HG03280 (cell line): ENCODE data around the gene GPSM1.

ENCODE experiments used
- ATAC-seq: cut with Tn5 transposase; IDR thresholded peaks from one replicate; pipeline ENCODE4 v1.9.1; 2021; ENCODE audit warnings: mild to moderate bottlenecking, moderate library complexity; ENCODE audit not compliant: unreplicated experiment

Gene GPSM1

DNA sequence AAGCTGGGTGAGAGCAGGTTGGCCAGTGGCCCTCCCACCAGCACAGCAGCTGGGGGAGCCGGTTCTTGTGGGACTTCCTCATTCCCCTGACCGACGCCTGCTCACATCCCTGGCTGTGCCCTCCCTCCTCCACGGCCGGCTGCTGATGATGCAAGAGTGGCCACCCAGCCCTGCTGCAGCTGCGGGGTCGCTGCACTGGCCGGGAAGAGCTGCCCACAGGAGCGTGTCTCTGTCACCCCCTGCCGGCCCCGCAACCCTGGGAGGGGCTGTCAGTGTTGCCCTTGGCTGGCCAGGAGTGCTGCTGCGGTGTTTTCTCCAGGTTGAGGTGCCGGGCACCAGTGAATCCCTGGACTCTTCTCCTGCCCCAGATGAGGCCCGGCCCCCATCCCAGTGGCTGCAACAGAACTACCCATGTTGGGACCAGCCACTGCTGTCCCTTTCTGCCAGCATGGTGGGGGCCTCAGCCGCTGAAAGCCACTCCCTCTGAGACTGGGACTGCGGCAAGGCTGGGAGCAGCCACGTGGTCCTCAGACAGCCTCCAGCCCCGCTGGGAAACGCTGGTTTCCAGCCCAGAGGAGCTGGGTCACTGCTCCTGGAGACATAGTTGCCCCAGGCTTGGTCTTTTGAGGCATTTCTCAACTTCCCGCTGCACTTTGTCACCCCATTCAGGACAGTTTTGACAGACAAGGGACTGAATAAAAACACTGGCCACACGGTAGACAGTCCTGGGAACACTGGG lies 45.4 kb downstream of the GPSM1 start:
- no peak for ATAC-seq

DNA sequence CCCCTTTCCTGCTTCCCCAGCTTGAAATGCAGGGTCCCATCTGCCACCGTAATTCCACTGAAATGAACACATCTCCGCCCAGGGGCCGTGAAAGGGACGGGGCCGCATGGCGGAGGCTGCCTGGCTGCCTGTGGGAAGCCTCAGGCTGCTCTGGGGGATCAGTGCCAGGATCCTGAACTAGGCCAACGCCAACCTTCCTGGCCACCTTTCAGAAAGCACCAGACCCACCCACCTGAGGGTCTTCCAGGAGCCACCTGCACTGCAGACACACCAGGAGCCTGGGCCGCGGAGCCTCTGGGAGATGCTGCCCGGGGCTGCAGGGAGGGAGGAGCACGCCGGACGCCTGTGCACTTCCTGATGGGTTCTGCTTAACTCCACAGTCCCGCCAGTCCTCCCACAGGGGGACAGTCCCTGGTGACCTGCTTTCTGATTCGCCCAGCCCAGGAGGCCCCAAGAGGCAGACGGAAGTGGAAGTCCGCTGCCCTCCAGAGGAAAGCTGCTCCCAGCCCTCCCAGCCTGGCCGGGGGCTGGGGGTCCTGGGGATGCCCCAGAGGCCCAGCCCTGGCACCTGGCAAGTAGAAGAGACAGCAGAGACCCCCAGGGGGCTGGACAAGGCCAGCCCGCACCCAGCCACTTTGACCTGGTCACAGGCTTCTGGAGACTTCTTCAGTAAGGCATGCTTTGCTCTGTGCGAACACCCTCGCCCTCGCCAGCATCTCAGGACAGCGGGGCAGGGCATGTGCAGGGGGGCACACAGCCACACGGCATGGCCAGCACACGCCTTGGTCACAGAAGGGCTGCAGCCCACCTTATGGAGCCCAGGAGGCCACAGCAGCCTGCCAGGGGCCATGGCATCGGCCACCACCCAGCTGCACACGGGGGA lies 46.2 kb downstream of the GPSM1 start, which contains the start of gene CARD9:
TSS of gene CARD9 (minus strand) at position 370 of the 883 bp plus-strand sequence. CDS start 1,591 bp downstream, outside the sequence.
- no peak for ATAC-seq

DNA sequence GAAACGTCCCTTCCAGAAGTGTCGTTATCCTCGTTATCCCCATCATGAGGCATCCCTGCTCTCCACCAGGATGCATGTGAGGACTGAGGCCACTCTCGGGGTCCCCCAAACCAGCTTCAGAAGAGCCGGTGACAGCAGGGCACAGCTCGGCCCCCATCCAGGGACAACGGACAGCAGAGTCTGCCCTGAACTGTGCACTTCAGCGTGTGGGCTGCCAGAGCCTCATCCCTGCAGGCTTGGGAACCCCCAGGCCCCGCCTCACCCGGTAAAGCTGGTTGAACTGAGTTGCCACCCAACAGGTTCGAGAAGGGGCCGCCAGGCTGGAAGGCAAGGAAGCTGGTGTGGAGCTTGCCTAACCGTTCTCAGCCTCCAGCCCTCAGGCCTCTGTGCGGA lies 46.8 kb downstream of the GPSM1 start:
- ATAC-seq = no peak

DNA sequence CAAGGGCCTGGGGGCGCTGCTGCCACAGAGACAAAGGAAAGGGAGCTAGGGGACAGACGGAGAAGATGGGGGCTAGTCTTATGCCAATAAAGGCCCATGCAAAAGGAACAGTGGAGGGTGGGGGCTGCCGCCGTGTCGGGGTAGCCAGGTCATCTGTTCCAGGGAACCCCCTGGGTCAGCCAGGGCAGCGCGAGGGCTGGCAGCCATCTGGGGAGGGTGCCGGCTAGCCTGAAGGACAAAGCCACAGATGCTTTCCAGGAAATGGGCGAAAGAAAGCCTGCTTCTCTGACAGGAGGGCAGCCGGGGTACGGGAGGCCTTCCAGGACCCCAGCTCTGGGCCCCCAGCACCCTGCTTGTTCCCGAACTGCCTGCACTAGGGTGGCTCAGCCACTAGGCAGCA lies 47.8 kb downstream of the GPSM1 start:
- ATAC-seq = no peak

DNA sequence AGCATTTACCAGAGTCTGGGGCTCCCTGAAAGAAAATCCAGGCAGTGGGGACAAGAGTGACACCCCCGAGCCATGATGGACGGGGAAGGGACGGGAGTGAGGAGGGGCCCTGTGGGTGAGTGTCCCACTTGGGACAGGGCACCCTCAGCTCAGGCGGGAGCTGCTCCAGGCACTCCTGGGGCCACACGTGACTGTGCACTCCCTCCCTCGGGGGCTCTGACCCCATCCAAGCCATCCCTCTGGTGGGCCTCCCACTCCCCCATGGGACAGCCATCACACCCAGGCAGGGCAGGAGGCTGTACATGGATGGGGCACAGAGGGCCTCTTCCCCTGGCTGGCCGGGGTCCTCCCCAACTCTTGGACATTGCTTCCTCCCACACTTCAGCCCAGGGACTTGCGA lies 49.1 kb downstream of the GPSM1 start:
- ATAC-seq = no peak

DNA sequence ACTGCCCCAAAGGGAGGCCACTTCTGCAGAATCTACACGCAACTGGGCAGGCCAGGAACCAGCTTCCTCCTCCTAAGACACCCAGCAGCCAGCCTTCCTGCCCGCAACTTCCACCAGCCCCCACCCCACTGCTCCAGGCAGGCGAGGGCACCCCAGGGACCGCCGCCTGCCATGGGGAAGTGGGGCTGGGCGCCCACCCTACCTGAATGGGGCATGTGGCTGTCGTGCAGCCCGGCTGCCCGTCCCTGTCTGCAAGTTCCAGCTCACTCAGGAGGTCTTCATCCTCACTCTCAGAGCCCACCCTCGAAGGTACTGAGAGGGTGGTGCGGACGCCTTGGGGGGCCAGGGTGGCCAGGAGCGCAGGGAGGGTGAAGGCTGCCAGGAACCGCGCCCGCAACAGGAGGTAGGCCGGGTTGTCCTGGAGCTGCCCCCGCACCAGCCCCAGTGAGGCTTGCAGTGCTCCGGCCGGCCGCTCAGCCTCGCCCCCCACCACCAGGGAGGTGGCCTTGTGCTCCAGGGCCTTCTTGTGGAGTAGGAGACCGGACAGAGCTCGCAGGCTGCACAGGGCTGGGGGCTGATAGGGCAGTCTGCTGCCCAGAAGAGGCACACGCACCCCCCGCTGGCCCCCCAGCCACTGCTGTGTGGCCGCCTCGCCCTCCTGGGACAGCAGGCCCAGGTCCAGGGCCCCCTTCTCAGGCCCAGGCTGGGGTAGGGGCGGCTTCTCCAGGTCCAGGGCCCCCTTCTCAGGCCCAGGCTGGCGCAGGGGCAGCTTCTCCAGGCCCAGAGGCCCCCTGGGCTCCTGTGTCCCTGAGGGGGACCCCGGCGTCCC lies 50.2 kb downstream of the GPSM1 start:
- ATAC-seq = no peak

DNA sequence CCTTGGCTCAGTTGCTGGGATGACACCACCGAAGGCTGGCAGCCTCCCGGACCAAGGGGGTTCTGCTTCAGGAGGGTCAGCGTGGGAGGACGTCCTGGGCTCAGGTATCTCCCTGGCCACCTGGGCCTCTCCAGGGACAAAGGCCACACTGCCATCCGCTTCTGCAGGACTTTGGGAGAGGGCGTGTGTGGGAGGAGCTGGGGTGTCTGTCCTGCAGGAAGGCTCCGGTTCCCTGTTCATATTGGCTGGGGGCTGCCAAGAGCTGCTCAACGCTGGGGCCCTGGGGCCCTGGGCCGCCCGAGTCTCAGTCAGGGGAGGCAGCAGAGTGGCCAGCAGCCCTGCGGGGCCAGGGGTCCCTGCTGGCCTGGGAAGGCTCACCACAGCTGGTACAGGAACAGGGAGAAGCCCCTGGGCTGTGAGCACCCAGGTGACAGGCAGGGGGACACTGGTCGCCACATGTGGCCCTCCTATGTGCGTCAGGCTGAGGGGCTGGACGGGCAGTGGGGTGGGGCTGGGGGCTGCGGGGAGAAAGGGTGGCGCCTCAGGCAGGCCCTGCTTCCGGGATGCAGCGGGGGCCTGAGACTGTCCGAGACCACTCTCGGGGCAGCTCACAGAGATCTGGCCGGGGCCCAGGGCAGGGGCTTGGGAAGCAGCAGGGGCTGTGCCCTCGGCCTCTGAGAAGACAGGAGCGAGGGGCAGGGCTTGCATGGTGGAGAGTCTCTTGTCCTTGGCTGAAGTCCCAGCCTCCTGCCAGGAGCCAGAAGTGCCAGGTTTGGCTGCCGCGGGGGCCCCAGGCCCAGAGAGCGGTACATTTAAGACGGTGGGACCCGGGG lies 51.0 kb downstream of the GPSM1 start:
- ATAC-seq = no peak

DNA sequence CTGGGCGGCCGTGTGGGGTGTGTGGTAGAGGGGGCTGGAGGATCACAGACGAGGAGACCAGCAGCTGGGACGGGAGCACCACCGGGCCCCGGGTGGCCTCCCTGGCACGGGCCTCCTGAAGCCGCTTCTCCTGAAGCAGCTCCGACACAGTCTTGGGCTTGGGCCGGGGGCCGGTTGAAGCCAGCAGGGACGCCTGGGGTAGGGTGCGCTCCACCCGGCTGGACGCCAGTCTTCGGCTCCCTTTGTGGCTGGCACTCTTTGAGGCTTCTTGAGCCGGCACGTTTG lies 51.6 kb downstream of the GPSM1 start:
- ATAC-seq = no peak

DNA sequence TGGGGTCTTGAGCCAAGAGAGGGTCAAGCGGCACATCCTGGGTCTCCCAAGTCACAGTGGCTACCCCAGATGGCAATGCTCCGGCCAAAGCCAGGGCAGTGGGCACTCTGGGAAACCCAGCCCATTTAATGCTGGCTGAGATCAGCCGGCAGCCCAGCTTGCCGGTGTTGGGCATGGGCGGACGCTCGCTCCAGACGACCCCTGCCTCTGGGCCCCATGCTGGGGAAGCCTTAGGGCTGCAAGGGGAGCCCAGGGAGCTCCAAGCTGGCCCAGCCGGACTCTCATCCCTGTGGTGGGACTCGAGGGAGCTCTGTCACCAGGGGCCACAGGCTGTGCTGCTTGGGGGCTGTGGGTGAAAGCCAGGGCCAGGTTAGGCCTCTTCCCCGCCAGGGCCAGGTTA lies 52.1 kb downstream of the GPSM1 start:
- ATAC-seq = no peak

DNA sequence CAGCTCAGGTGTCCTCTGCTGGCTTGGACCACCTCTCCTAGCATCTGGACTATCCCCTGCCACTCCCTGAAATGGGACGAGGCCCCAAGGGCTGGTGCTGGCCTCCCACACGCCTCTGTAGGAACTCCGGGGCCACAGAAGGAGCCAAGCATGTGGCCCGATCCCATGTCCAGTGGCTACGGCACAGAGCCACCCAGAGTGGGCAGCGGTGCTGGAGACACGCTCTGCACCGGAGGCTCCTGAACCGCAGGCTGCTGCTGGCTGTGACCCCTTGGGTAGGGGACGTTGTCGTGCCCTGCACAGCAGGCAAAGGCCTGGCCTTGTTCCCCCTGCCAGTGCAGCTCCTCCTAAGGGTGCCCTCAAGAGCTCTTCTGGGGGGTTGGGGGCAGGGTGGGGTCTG lies 52.6 kb downstream of the GPSM1 start:
- ATAC-seq = no peak

DNA sequence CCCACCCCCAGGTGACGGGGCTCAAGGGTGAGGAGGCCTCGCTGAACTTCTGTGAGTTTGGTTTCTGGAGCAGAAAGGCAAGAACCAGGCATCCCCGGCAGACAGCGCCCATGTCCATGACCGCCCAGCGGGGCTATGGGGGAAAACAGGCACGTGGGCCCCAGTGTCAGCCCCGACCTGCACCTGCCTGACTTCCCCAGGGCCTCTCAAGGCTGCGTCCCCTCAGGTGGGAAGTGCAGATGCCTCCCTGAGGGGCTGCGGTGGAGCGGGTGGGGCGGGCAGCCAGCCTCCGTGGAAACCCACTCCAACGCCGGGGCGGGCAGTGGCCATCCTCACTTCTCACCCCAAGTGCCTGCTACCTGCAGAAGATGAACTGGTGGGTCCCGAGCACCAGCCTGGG lies 53.0 kb downstream of the GPSM1 start:
- no peak for ATAC-seq

DNA sequence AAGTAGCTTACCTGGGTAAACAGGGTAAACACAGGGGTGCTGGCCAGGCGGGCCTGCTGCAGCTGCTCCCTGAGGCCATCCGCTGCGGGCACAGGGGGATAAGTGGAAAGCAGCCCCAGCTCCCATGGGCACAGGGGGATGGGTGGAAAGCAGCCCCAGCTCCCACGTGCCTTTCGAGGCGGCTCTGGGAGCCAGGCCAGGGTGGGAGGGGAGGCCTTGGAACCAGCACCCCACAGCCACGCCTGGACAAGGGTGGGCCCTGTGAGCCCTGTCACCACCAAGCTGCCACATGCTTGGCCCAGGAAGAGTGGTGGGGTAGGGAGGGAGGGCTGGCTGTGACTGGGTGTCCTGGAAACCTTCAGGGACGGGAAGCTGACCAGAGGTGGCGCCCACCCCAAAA lies 54.0 kb downstream of the GPSM1 start:
- no peak for ATAC-seq

DNA sequence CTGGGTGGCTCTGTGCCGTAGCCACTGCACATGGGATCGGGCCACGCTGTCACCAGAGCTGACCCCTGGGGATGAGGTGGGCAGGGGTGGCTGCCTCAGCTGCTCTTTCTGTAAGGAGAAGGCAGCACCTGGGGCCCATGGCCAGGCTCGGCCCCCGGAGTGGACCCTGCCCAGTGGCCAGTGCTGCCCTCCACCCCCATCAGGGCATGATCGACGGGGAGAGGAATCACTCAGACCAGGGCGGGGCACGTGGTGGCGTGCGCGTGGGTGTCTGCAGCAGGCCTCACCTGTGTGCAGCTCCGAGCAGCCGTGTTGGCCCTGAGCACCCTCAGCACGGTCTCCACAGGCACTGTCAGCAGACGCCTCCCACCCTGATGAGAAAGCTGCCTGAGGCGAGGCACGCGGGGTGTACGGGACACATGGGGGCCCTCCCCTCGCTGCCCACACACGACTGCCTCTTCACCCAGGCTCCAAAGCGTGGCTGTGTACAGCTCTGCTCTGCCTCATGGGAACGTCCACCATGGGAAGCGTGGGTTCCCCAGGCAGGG lies 54.7 kb downstream of the GPSM1 start:
- no peak for ATAC-seq

DNA sequence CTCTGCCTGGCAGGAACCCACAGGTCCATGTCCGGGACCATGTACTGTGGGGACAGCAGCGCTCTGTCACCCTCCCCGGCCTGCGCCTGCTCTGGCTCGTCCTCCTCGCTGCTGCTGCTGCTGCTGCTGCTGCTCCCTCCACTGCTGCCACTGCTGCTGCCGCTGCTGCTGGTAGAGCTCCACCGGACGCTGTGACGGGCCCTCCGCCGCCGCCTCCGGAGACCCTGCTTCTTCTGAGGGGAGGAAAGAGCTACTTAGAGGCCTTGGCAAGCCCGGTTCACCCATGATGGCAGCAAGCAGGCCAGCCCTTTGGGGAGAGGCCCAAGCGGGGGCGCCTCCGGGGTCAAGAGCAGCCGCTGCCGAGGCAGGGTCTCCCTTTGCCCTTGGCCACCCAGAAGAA lies 56.1 kb downstream of the GPSM1 start:
- no peak for ATAC-seq

DNA sequence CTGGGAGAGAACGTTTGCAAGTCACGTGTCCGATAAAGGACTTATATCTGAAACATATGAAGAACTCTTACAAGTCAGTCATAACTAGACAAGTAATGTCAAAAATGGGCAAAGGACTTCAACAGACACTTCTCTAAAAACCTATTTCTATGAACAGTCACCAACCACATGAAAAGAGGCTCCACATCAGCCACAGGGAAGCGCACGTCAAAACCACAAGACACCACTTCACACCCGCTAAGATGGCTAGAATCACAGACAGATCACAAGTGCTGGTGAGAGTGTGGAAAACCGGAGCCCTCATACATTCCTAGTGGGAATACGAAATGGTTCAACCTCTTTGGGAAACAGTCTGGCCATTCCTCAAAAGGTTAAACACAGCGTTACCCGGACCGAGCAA lies 57.7 kb downstream of the GPSM1 start:
- no peak for ATAC-seq

DNA sequence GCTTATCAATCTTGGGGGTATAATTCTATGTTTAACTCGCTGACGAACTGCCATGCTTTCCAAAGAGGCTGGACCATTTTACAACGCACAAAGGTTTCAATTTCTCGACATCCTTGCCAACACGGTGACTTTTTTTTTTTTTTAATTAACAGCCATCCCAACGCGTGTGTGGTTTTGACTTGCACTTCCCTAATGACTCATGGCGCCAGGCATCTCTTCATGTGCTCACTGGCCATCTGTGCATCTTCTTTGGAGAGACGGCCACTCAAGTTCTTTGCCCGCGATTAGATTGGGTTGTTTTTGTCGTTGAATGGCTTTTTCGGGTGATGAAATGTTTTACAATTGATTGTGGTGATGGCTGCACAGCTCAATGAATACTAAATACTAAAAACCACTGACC lies 58.7 kb downstream of the GPSM1 start:
- ATAC-seq = no peak

DNA sequence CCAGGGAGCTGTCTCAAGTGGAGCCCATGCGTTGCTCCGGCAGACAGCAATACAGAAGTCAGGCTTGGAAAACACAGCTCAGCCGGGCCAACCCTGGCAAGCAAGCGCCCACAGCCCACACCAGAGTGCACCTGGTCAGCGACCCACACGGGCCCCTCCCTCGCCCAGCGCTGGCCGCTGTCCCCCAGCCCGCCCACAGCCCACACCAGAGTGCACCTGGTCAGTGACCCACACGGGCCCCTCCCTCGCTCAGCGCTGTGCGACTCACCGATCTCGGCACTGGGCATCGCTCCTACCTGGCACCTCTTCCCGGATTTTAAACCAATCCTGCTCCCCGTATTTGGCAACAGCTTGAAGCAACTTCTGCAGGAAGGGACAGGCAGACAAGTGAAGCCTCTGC lies 59.9 kb downstream of the GPSM1 start:
- no peak for ATAC-seq

DNA sequence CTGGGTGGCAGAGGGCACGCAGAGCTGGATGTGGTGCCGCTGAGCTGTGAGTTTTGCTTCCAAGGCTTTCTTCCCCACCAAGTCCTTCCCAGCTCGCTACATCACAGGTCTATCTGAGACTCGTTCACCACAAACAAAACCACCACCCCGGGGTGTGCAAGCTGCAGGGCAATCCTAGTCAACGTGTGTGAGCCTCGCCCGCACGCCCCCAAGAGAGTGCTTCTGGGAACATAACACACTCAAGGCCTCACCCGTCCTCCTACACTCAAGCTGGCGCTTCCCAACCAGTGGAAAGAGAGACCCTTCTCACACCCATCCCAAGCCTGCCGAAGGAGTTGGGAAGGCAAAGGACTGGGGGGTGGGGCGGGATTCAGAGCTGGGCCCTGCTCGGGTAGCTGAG lies 62.1 kb downstream of the GPSM1 start:
- no peak for ATAC-seq

DNA sequence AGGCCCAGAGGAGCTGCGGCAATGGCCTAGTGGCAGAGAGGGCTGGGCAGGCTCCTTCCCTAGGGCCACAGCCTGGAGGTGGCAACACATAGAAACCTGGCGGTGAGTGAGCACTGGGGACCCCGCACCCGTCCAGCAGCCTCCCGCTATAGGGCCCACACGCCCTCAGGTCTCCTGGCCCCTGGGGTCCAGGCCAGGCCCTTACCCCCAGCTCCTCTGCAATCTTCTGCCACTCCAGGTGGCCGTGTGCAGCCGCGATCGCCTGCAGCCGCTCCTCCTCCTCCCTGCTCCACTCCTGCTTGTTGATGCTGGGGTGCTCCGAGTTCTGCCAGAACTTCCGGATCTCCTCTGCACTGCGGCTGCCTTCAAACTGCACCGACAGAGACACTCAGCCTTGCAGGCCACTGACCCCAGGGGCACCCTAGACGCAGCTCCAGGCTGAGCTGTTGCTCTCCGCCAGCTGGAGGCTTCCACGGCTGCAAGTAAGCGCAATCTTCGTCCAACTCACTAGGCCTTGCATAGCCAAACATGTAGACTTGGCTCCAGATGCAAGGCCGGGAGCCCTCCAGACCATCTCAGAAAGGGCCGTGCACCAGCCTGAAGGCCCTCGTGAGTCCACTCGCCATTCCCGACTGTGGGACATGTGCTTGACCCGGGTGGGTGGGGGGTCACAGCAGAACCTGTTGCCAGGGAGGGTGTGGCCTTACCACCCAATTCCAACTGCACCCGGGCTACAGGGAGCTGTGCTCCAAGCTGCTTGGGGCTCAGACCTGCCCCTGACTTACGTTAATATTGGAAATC lies 64.6 kb downstream of the GPSM1 start:
- no peak for ATAC-seq
